PFSK-1 (cell line): ENCODE data around the gene CIART.

Experiments
- FOXP2 ChIP-seq: optimal IDR thresholded peaks from 2 replicates; pipeline ENCODE3; 2011; ENCODE audit warnings: borderline replicate concordance, control low read depth, inconsistent platforms; ENCODE audit not compliant: insufficient read depth; ENCODE audit errors: extremely low read length, extremely low read depth
- POLR2AphosphoS5 ChIP-seq: IDR thresholded peaks from 2 replicates; pipeline ENCODE4 v1.6.1; 2012; ENCODE audit warnings: low read depth, mild to moderate bottlenecking, control low read depth, low read length, moderate library complexity
- SIN3A ChIP-seq: IDR thresholded peaks from 2 replicates; pipeline ENCODE4 v1.6.1; 2012; ENCODE audit warnings: mild to moderate bottlenecking, low read length, moderate library complexity, borderline replicate concordance; ENCODE audit not compliant: insufficient read depth
- TAF1 ChIP-seq: IDR thresholded peaks from 2 replicates; pipeline ENCODE4 v1.6.1; 2012; ENCODE audit warnings: low read length, control low read depth, borderline replicate concordance; ENCODE audit not compliant: insufficient read depth
- TF ChIP-seq, protein P1 (sequence below), 2 experiments: IDR thresholded peaks; 2 replicates each; pipeline versions ENCODE4 v1.6.1 to v1.8.0; 2011 to 2012; ENCODE audit warnings: low read depth in 2 of 2, low read length in 2 of 2, control low read depth in 1 of 2, inconsistent platforms in 1 of 2, mild to moderate bottlenecking in 1 of 2, moderate library complexity in 1 of 2; ENCODE audit not compliant: insufficient read depth in 1 of 2

DNA sequence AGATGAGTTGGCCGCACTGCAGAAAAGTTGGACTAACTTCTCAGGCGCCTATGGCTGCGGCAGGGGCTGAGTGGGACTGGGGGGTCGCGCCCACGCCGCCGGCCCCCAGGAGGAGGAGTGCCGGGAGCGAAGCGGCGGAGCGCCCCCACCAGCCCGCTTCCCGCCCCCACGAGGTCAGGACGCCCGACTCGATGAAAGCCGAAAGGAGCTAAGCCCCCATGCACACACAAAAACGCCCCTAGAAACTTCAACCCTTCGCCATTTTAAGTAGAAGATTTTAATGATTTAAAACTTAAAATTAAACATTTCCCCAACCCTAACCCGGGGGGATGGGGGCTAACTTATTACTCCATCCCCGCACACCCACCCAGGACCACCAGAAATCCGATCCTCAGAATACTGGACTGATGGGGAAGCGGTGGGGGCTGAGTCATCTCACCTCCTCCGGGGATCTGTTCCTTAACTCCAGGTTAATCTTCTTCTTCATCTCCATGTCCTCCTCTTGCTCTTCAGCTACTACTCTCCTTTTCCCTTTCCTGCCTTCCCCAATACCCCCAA, 47.0 kb upstream of the CIART start:
- TF ChIP-seq TAF1 (no peak), POLR2AphosphoS5 (no peak), FOXP2 (no peak), SIN3A (no peak)
- TF ChIP-seq, protein P1, sequence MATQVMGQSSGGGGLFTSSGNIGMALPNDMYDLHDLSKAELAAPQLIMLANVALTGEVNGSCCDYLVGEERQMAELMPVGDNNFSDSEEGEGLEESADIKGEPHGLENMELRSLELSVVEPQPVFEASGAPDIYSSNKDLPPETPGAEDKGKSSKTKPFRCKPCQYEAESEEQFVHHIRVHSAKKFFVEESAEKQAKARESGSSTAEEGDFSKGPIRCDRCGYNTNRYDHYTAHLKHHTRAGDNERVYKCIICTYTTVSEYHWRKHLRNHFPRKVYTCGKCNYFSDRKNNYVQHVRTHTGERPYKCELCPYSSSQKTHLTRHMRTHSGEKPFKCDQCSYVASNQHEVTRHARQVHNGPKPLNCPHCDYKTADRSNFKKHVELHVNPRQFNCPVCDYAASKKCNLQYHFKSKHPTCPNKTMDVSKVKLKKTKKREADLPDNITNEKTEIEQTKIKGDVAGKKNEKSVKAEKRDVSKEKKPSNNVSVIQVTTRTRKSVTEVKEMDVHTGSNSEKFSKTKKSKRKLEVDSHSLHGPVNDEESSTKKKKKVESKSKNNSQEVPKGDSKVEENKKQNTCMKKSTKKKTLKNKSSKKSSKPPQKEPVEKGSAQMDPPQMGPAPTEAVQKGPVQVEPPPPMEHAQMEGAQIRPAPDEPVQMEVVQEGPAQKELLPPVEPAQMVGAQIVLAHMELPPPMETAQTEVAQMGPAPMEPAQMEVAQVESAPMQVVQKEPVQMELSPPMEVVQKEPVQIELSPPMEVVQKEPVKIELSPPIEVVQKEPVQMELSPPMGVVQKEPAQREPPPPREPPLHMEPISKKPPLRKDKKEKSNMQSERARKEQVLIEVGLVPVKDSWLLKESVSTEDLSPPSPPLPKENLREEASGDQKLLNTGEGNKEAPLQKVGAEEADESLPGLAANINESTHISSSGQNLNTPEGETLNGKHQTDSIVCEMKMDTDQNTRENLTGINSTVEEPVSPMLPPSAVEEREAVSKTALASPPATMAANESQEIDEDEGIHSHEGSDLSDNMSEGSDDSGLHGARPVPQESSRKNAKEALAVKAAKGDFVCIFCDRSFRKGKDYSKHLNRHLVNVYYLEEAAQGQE (IDR thresholded peaks at IDR 0.05; ENCODE audit: insufficient read depth in 1 of 2, low read depth in 2 of 2, low read length in 2 of 2) = no peak
